ENCODE measurements around the gene DPYSL5.

DNA sequence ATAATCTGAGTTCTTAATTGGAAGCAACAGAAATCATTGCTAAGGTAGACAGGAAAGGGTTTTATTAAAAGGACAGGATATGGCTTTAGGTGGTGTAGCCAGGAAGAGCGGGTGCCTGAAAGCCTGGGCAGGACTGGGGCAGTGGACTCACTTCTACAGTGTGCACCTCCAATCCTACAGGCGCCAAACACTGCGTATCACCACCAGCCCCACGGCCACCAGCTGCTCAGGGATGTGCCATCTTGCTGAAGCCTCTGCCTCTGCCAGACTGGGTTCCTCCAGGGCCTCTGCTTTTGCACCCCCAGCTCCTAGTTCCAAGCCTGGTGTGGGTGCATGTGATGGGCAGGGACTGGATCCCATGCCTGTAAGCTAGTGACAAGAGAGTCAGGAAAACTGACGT, 29.7 kb upstream of the DPYSL5 start:
- TF ChIP-seq, protein P1, sequence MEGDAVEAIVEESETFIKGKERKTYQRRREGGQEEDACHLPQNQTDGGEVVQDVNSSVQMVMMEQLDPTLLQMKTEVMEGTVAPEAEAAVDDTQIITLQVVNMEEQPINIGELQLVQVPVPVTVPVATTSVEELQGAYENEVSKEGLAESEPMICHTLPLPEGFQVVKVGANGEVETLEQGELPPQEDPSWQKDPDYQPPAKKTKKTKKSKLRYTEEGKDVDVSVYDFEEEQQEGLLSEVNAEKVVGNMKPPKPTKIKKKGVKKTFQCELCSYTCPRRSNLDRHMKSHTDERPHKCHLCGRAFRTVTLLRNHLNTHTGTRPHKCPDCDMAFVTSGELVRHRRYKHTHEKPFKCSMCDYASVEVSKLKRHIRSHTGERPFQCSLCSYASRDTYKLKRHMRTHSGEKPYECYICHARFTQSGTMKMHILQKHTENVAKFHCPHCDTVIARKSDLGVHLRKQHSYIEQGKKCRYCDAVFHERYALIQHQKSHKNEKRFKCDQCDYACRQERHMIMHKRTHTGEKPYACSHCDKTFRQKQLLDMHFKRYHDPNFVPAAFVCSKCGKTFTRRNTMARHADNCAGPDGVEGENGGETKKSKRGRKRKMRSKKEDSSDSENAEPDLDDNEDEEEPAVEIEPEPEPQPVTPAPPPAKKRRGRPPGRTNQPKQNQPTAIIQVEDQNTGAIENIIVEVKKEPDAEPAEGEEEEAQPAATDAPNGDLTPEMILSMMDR (IDR thresholded peaks at IDR 0.05): no peak
- no peak for TF ChIP-seq POLR2A (IDR thresholded peaks at IDR 0.05)
